K562 (cell line): ENCODE results near the gene PSMA5. TPM values are rescaled to one million over a fixed set of nuclear protein-coding genes. Genes with fewer than 3 reads are reported as not detected.

Experiments
- BRF1 ChIP-seq: IDR thresholded peaks from 3 replicates; pipeline ENCODE4 v1.6.1; 2011; ENCODE audit warnings: borderline replicate concordance, mild to moderate bottlenecking; ENCODE audit not compliant: insufficient read length; ENCODE audit errors: extremely low read depth
- DIDO1 ChIP-seq: fragments of 450-650 bp; IDR thresholded peaks from 2 replicates; pipeline ENCODE4 v1.6.1; 2016; ENCODE audit warnings: low read depth, missing biosample characterization, missing genetic modification characterization
- DPF2 ChIP-seq: fragments of 450-650 bp; IDR thresholded peaks from 2 replicates; pipeline ENCODE4 v1.6.1; 2016
- FOXA3 ChIP-seq, 2 experiments: fragments of 450-650 bp in 1 of 2; sonication (generic) in 1 of 2; formaldehyde crosslinking; IDR thresholded peaks in 1 of 2; conservative IDR thresholded peaks in 1 of 2; 2 replicates each; pipeline versions ENCODE4 v1.4.0 to v1.8.0; 2020 to 2022; ENCODE audit warnings: mild to moderate bottlenecking in 2 of 2, missing genetic modification reagents in 1 of 2
- GABPB2 ChIP-seq: fragments of 250-450 bp; sonication (Bioruptor Pico); conservative IDR thresholded peaks from 2 replicates; pipeline ENCODE4 v1.5.1; 2021; ENCODE audit warnings: mild to moderate bottlenecking
- GATA2 ChIP-seq: sonication (generic); formaldehyde crosslinking; IDR thresholded peaks from 2 replicates; pipeline ENCODE4 v1.4.0; 2020; ENCODE audit warnings: mild to moderate bottlenecking, missing genetic modification reagents
- HCFC1 ChIP-seq: IDR thresholded peaks from 2 replicates; pipeline ENCODE4 v1.6.1; 2012; ENCODE audit warnings: low read depth, low read length, improper control_type of control experiment
- HDAC3 ChIP-seq: fragments of 450-650 bp; IDR thresholded peaks from 2 replicates; pipeline ENCODE4 v1.6.1; 2018; ENCODE audit warnings: borderline replicate concordance, mild to moderate bottlenecking, moderate library complexity; ENCODE audit not compliant: partially characterized antibody
- KDM1A ChIP-seq, 2 experiments: fragments of 450-650 bp; IDR thresholded peaks; 2 replicates each; pipeline ENCODE4 v1.6.1; 2016; ENCODE audit warnings: mild to moderate bottlenecking in 2 of 2
- MXI1 ChIP-seq: IDR thresholded peaks from 2 replicates; pipeline ENCODE4 v1.6.1; 2011; ENCODE audit warnings: low read depth, mild to moderate bottlenecking, improper control_type of control experiment, low read length
- NFRKB ChIP-seq: fragments of 450-650 bp; IDR thresholded peaks from 2 replicates; pipeline ENCODE4 v1.6.1; 2016; ENCODE audit warnings: low read depth
- NONO ChIP-seq, 2 experiments: fragments of 200-400 bp in 1 of 2; fragments of 450-650 bp in 1 of 2; formaldehyde crosslinking in 1 of 2; IDR thresholded peaks; 2 replicates each; pipeline ENCODE4 v1.6.1; 2017; ENCODE audit warnings: low read depth in 2 of 2, mild to moderate bottlenecking in 2 of 2, moderate library complexity in 2 of 2, low read length in 1 of 2
- POLR2G ChIP-seq: fragments of 200-400 bp; formaldehyde crosslinking; IDR thresholded peaks from 2 replicates; pipeline ENCODE4 v1.6.1; 2017; ENCODE audit warnings: low read depth, mild to moderate bottlenecking, antibody characterized with exemption, low read length, moderate library complexity
- RAD51 ChIP-seq: fragments of 450-650 bp; IDR thresholded peaks from 2 replicates; pipeline ENCODE4 v1.7.1; 2016; ENCODE audit warnings: low read depth, mild to moderate bottlenecking, borderline replicate concordance
- RBFOX2 ChIP-seq: fragments of 200-400 bp; formaldehyde crosslinking; IDR thresholded peaks from 2 replicates; pipeline ENCODE4 v1.6.1; 2017; ENCODE audit warnings: low read depth, mild to moderate bottlenecking, low read length, moderate library complexity
- SMARCE1 ChIP-seq: fragments of 450-650 bp; IDR thresholded peaks from 2 replicates; pipeline ENCODE4 v1.7.1; 2016; ENCODE audit warnings: mild to moderate bottlenecking
- SNAPC5 ChIP-seq: fragments of 250-450 bp; sonication (Bioruptor Pico); IDR thresholded peaks from 2 replicates; pipeline ENCODE4 v1.8.0; 2021; ENCODE audit warnings: moderate library complexity, mild to moderate bottlenecking, inconsistent platforms
- SRF ChIP-seq, 2 experiments: fragments of 250-450, 450-650 bp in 1 of 2; sonication (Bioruptor Pico) in 1 of 2; sonication (generic) in 1 of 2; formaldehyde crosslinking; IDR thresholded peaks; 2 replicates each; pipeline versions ENCODE4 v1.5.0 to v1.5.1; 2020 to 2022; ENCODE audit warnings: mild to moderate bottlenecking in 1 of 2, missing genetic modification reagents in 1 of 2
- TAL1 ChIP-seq: fragments of 450-650 bp; IDR thresholded peaks from 2 replicates; pipeline ENCODE4 v1.6.1; 2016; ENCODE audit warnings: mild to moderate bottlenecking
- TEAD1 ChIP-seq, 2 experiments: fragments of 450-650 bp in 1 of 2; sonication (generic) in 1 of 2; formaldehyde crosslinking; IDR thresholded peaks; 2 replicates each; pipeline versions ENCODE4 v1.4.0 to v1.8.0; 2020 to 2022; ENCODE audit warnings: mild to moderate bottlenecking in 2 of 2, missing genetic modification reagents in 1 of 2
- VEZF1 ChIP-seq: fragments of 200-800 bp; sonication (Bioruptor generic); IDR thresholded peaks from 2 replicates; pipeline ENCODE4 v1.6.1; 2017; ENCODE audit warnings: missing genetic modification characterization, missing compliant biosample characterization
- ZBTB17 ChIP-seq: fragments of 450-650 bp; formaldehyde crosslinking; IDR thresholded peaks from 2 replicates; pipeline ENCODE4 v1.4.0; 2020; ENCODE audit warnings: mild to moderate bottlenecking
- ZBTB9 ChIP-seq: fragments of 450-650 bp; formaldehyde crosslinking; IDR thresholded peaks from 2 replicates; pipeline ENCODE4 v1.4.0; 2020; ENCODE audit warnings: mild to moderate bottlenecking, moderate library complexity
- ZNF143 ChIP-seq: sonication (generic); formaldehyde crosslinking; IDR thresholded peaks from 2 replicates; pipeline ENCODE4 v1.9.0; 2022; ENCODE audit warnings: mild to moderate bottlenecking, missing genetic modification reagents
- ZNF197 ChIP-seq: fragments of 200-800 bp; sonication (Bioruptor generic); IDR thresholded peaks from 2 replicates; pipeline ENCODE4 v1.6.1; 2016; ENCODE audit warnings: low read depth, missing genetic modification characterization, missing compliant biosample characterization
- ZNF282 ChIP-seq: sonication (generic); formaldehyde crosslinking; IDR thresholded peaks from 2 replicates; pipeline ENCODE4 v1.8.1; 2023; ENCODE audit warnings: missing genetic modification reagents
- ZNF586 ChIP-seq: fragments of 450-650 bp; formaldehyde crosslinking; conservative IDR thresholded peaks from 2 replicates; pipeline ENCODE4 v1.4.0; 2020; ENCODE audit warnings: mild to moderate bottlenecking, moderate library complexity
- ZNF589 ChIP-seq: fragments of 200-800 bp; sonication (Bioruptor generic); IDR thresholded peaks from 2 replicates; pipeline ENCODE4 v1.6.1; 2016; ENCODE audit warnings: low read depth, missing genetic modification characterization, missing compliant biosample characterization
- polyA plus RNA-seq, 8 experiments: library from polyadenylated mRNA; depleted of rRNA in 4 of 8; stranded (reverse) in 5 of 8; unstranded in 3 of 8; fragments of >200 nt; fragmentation: Nextera tagmentation in 2 of 8; fragmentation: Illumina TruSeq in 1 of 8; extraction: Ambion mirVana in 2 of 8; extraction: Trizol in 1 of 8; gene quantifications; 2 replicates each; pipeline versions ENCODE4 v1.2.1 to v1.2.3, GENCODE V29; 2011 to 2014; ENCODE audit warnings: inconsistent platforms in 1 of 8, missing spikeins in 1 of 8
- total RNA-seq, 7 experiments: library from RNA; depleted of rRNA in 6 of 7; stranded (reverse); fragments of >200 nt in 6 of 7; fragmentation: Illumina TruSeq in 2 of 7; extraction: Trizol in 2 of 7; gene quantifications; 2 replicates each; pipeline versions ENCODE4 v1.2.1 to v1.2.3, GENCODE V29; 2011 to 2021; ENCODE audit warnings: low replicate concordance in 1 of 7

Gene PSMA5
- total and polyA plus RNA-seq, 9 of the 15 experiments (the other 6 are each of a cell fraction or from before 2014, with no cell fraction given), result 82.6 to 542 (median 287) TPM

GRCh38 chr1:109397581-109398342 is 28.5 kb downstream of the PSMA5 start, which contains the start of gene SORT1 (continued):
- TF ChIP-seq HCFC1 (peak; percentile 47), GABPB2 (no peak), NONO (IDR thresholded peaks at IDR 0.05; ENCODE audit: low read depth in 2 of 2, low read length in 1 of 2) (peak; percentile 19 to 89; a peak in 2 of 4 replicates), TAL1 (no peak), RAD51 (no peak), SRF (CRISPR knock-in tag; IDR thresholded peaks at IDR 0.05) (no peak), MXI1 (no peak), ZNF197 (CRISPR knock-in tag) (no peak), GATA2 (CRISPR knock-in tag) (no peak), ZBTB9 (CRISPR knock-in tag) (no peak), ZNF589 (no peak), NFRKB (no peak), ZNF586 (CRISPR knock-in tag) (no peak), ZBTB17 (CRISPR knock-in tag) (no peak), RBFOX2 (peak; percentile 64), SMARCE1 (no peak), ZNF143 (CRISPR knock-in tag) (no peak), KDM1A (IDR thresholded peaks at IDR 0.05) (no peak), TEAD1 (CRISPR knock-in tag; IDR thresholded peaks at IDR 0.05) (no peak), DPF2 (no peak), POLR2G (peak; percentile 76), HDAC3 (no peak), BRF1 (no peak), FOXA3 (CRISPR knock-in tag; conservative IDR thresholded peaks at IDR 0.05 in 1 of 2, IDR thresholded peaks at IDR 0.05 in 1 of 2) (no peak), VEZF1 (peak; percentile 82), ZNF282 (CRISPR knock-in tag) (no peak), DIDO1 (tag) (no peak), SNAPC5 (no peak)
